Breast epithelium (tissue), 3 donors: ENCODE results near the gene BRI3.

Experiments
- CTCF ChIP-seq, 3 donors: fragments of 450-650 bp; IDR thresholded peaks; one replicate each; pipeline ENCODE4 v1.5.1; 2016 to 2017; ENCODE audit warnings: antibody characterized with exemption in 3 of 3, mild to moderate bottlenecking in 3 of 3, moderate library complexity in 3 of 3
- POLR2AphosphoS5 ChIP-seq, 3 donors: sonication (generic); formaldehyde crosslinking; IDR thresholded peaks; one replicate each; pipeline ENCODE4 v1.6.1; 2017; ENCODE audit warnings: antibody characterized with exemption in 3 of 3

- no peak for TF ChIP-seq CTCF (IDR thresholded peaks at IDR 0.05)
- no peak for TF ChIP-seq POLR2AphosphoS5 (IDR thresholded peaks at IDR 0.05)
These were observed 1.2 kb downstream of the BRI3 start for GRCh38 chr7:98282703-98283102.
